DND-41 (cell line): Measurements from ENCODE around the gene UPF1.

Experiments
- CTCF ChIP-seq: IDR thresholded peaks from 2 replicates; pipeline ENCODE4 v1.5.1; 2012; ENCODE audit warnings: borderline replicate concordance, low read length, moderate library complexity, mild to moderate bottlenecking; ENCODE audit not compliant: poor library complexity, severe bottlenecking; ENCODE audit errors: extremely low read depth
- EZH2 ChIP-seq: IDR thresholded peaks from 3 replicates; pipeline ENCODE4 v1.6.1; 2012; ENCODE audit warnings: borderline replicate concordance, low read depth, mild to moderate bottlenecking, moderate library complexity, low read length, inconsistent platforms; ENCODE audit not compliant: severe bottlenecking

- TF ChIP-seq CTCF (no peak), EZH2 (no peak)
Measured at GRCh38 chr19:18910010-18910409, 78.3 kb downstream of the UPF1 start.
